CD4-positive, alpha-beta T cell treated with Interleukin-15 for 4 hours (primary cell): ENCODE measurements around the gene EEFSEC.

Experiments used
- DNase-seq: peaks from one replicate; pipeline ENCODE4 v3.0.0-alpha.2; 2020; ENCODE audit warnings: low spot score

EEFSEC gene

DNA sequence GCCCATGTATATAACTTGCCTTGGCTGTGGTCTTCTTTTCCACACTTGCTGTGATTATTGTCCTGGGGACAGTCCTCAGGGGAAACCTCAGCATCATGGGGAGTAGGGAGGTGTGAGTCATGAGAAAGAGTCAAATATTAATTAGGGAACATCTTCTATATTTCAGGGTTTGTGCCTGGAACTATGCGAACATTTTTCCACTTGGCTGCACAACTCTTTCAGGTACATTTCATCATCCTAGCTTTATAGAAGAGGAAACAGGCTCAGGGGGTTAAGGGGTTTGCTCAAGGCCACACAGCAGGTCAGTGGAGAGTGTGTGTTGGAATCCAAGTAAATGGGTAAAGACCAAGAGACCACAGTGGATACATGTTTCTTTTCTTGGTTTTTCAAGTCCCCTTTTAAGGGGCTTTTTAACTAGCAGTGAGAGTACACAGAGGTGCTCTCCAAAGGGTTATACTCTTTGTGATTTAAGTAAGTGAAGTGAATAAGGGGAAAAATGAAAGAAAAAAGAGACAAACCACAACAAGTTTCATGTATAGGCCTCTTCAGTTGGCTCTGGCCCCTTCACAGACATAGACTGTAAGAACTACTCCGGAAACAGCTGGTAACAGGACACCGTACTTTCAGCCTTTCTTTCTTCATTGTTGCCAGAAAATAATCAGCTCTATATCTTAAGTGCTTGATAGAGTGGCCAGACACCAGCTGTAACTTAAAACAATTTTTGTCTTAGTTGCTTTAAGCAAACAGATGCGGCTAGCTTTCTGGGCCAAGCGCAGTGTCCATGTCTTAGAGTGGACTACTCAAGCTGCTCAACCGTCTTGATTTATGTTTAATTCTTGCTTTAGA lies 64.6 kb downstream of the EEFSEC start:
- no peak for DNase-seq

DNA sequence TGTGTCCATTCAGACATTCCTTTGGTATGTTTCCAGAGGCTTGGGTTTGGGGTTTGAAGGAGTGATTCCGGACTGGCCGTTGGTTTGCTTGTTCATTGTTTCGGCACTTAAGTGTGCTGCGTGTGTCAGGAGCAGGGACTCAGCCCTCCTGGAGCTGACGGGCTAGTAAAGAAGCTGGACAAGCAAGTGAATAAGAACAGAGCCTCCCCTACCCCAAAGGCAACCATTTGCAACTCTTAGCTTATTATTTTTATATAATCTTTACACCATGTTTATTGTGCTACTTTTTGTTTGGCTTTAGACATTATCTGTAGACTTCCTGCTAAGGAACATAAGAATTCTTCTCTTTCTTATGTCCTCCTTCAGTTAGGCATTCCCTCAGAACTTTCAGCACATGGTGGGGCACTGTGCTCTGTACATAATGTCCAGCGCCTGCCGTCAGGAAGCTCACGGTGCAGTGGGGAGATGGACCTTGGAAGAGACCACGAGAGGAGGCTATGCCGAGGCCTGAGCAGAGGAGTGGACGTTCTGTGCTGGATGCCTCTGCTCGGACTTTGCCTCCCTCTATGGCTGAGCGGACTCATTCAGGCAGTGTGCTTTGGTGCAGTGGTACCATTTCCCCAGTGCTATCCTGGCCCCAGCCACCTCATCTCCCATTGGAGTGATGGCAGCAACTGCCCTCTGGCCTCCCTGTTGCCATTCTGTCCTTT lies 65.4 kb downstream of the EEFSEC start:
- no peak for DNase-seq

DNA sequence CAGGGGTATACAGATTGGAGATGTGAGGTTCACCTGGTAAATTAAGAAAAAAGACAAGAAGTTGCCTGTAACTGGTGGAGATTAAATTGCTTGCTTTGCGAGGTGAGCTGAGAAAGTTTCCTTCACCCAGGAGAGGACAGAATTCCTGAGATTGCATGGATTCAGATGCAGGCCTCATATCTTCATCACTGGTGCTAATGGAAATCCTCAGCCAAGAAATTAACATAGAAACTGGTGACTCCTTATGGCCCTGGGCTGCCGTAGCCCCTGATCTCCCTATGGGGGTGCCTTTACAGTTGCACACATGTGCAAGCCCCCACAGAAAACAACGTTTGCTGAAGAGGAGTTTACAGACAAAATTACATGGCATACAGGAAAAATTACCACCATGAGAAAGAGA lies 68.0 kb downstream of the EEFSEC start:
- no peak for DNase-seq

DNA sequence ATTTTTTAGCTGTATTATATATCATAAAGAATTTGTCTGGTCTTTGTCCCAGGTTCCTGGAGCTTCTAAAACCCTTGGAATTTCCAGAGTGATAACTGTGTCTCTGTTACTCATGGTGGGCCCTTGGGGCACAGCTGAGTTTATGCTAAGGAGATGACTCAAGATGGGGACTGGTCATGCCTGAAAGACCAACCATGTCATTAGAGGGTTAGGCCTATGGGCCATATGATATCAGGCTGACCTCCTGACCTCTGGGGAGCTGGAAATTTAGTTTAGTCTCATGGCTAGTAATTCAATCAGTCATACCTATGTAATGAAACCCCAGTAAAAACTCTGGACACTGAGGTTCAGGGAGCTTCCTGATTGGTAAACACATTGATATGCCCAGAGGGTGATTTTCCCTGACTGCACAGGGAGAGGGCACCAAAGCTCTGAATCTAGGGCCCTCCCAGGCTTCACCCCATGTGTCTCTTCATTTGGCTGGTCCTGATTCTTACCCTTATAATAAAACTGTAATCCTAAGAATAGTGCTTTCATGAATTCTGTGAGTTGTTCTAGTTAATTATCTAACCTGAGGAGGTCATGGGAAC lies 69.6 kb downstream of the EEFSEC start:
- no peak for DNase-seq

DNA sequence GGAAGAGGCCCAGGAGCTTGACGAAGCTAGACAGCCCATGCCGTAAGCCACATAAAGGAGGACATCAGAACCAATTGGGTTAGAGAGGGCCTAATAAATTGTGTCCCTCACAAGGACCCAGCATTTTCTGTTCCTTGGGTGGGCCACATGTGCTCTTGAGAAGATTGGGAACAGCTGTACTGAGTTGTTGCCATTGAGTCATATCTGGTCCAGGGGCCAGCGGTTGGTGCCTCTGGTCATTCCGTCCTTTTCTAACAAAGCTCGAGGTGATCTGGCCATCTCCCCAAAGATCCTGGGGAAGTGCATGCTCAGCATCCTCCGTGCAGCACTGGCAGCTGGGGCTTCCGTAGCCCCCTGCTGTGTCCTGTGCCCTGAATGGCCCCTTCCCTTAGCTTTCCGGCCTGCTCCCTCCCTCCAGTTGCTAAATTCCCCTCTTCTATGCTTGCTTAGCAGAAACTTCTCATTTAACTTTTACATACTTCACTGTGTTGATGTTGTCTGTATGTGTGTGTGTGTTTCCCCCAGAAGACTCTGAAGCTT lies 73.0 kb downstream of the EEFSEC start:
- DNase-seq, result no peak

DNA sequence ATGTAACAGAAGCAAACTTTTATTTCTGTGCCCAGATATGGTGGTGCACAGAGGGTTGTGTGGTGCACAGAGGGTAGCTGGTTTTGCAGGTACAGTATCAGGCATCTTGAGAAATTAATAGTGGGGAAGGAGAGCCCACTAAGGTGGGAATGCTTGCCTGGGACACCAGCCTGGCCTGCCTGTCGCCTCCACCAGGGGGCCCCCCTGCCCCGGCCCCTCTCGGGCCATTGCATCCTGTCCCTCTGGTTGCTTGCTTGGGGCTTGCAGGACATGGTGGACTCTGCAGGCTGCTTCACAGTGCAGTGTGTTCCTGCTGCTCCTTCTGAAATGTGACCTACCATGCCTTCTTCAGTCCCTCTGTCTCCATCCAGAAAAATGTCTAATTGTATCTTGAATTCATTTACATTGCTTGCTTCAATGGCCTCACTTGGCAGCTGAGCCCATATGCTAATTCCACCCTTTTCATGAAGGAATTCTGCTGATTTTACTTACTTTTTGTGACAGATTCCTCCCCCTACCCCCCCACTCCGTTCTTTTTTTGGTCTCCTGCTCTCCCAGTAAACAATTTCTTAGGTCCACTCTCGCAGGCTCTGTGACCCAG lies 73.6 kb downstream of the EEFSEC start:
- peak; percentile 17 for DNase-seq

DNA sequence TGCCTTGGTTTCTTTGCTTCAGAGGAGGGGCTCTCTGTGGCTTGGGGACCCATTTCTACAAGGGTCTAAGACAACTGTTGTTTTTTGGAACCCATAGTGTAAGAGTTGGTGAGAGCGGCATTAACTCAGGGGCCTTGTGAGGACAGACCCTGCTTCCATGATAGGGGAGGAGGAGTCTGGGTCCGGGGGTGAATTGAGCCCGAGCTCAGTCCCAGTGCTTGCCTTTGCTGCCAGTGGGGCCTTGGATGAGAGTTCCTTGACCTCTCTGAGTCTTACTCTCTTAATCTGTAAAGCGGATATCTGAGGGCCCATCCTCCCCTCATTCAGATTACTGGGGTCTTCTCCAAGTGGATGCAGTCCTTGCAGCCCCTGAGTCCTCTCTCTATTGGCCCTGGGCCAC lies 74.2 kb downstream of the EEFSEC start:
- DNase-seq, result no peak

DNA sequence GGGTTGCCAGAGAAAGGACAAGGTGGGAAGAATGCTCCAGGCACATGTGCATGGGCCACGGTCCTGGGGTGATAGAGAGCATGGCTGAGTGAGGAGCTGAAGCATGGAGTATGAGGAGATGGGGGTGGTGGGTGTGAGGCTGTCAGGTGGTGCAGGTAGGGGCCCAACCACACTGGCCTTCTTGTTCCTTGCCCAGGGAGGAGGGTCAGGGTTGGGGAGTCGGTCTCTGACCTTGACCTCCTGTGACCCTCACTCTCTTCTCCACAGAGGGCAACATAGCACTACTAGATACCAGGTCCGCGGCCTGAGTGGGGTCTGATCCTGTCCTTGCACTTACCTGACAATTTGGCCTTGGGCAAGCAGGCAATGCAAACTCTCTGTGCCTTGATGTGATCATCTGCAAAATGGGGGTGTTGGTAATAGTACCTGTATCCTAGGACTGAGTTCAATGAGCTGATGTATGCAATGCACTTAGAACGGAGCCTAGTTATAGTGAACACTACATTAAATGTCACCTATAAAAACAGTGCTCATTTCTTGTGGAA lies 75.2 kb downstream of the EEFSEC start:
- no peak for DNase-seq

DNA sequence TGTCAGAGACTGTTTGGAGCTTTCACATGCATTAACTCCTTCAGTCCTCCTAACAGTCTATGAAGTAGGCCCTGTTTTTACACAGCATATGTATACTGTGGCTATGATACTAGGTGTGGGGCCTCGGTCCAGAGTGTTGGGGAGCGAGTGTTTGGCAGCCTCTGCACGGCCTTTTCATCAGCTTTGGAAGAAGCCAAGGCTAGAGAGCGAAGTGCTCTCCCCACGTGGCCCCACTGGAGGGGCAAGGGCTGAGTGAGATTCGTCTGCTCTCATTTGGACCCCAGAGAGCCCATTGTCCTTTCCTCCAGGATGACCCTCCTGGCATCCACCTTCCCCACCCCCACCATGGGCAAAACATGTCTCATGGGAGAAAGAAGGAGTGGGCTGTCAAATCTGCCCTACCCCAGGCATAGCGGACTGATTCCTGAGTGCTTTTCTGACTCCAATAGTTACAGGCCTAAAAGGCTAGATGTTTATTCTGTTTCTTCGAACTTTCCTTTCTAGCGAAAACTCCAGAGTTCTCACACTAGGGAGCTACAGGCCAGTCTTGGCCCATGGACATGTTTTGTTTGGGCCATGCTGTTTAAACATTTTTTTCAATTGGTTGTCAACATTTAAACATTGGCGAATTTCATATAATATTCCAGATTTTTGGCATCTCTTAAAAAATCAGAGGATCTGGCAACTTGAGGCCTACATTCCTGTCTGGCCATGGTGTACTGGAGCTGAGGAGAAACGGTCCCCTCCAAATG lies 76.0 kb downstream of the EEFSEC start:
- no peak for DNase-seq

DNA sequence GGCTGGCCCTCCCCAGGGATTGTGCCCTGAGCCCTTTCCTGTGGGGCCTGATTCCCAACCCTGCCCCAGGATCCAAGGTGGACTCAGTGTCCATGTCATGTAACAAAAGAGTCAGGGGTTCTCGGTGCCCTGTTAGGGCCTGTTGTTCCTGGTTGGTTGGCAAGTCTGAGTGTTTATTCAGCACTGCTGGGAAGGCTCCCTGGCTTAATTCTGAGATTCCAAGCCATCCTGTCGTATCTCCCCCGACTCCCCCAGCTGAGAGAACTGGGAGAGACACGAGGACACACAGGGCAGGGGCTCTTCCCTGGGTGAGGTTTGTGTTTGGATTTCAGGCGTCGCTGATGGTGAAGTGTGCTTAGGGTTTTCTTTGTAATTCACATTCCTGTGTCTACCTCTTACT lies 78.3 kb downstream of the EEFSEC start:
- DNase-seq, result no peak

DNA sequence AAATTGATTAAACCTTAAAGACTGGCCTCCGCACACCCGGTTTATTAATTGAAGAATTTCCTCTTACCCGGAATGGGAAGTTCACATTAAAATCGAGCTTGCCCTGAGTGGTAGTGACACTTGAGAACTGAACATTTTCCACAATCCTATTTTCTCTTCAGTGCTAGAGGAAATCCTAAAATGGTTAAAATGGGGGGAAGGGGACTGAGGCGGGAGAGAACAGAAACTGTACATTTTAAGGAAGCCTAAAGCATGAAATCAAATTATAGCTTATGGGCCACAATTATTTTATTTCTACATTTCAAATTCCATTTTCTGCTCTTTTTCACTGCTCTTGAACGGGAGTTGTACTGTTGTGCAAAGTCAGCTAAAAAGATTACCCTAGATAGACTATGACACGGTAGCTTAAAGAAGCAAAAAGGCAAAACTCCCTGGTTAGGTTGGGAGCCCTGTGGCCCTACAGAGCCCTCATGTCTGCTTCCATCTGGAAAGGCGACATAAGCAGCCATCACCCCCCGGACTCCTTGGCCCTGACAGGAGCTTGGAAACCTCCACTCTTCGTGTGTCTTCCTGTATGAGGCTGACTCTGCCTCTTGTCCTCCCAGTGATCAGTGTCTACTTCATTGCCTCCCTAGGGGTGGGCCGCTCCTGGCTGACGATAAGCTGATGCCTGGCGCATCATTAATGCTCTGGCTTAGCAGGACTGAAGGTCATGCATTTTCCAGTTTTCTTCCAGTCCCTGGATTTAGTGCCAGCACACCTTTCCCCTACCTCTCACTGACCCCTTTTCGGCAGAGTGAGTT lies 79.3 kb downstream of the EEFSEC start:
- no peak for DNase-seq

DNA sequence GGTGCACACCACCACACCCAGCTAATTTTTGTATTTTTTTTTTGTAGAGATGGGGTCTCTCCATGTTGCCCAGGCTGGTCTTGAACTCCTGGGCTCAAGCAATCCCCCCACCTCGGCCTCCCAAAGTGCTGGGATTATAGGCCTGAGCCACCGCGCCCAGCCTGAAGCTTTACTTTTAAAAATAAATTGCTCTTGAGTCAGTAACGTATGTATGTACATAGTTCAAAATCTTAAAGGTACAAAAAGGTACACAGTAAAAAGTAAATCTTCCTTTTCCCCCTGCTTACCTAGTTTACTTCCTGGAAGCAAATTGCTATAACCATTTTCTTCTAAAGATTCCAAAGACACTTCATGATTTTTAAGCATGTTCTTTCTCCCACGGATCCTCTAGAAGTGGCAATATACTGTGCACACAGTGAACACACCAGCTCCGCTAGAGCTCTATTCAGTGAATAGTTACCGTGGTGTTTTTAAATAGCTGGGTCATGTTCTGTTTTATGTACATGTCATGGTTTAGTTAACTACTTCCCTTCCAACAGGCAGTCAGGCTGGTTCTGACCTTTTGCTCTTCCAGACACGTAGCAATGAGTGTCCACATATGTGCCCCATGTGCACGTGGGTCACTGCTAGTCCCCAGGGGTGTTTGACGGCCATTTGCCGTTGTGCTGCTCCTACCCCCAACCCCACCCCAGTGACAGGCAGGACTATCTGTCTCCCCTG lies 82.1 kb downstream of the EEFSEC start:
- DNase-seq, result no peak

DNA sequence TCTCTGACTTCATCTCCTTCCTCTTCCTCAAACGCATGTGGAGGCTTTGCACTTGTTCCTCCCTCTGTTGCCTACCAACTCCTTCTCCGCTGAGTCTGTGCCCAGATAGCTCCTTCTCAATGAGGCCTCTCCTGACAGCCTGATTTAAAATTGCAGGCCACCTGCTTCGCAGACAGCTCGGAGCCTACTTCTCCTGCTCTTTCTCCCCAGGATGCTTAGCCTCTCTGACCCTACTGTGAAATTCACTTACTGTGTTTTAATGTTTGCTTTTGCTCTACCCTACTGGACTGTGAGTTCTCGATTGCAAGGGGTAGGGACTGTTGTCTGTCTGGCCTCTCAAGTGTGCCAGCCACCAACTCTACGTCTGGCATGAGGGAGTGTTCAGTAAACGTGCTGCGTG lies 83.4 kb downstream of the EEFSEC start:
- no peak for DNase-seq

DNA sequence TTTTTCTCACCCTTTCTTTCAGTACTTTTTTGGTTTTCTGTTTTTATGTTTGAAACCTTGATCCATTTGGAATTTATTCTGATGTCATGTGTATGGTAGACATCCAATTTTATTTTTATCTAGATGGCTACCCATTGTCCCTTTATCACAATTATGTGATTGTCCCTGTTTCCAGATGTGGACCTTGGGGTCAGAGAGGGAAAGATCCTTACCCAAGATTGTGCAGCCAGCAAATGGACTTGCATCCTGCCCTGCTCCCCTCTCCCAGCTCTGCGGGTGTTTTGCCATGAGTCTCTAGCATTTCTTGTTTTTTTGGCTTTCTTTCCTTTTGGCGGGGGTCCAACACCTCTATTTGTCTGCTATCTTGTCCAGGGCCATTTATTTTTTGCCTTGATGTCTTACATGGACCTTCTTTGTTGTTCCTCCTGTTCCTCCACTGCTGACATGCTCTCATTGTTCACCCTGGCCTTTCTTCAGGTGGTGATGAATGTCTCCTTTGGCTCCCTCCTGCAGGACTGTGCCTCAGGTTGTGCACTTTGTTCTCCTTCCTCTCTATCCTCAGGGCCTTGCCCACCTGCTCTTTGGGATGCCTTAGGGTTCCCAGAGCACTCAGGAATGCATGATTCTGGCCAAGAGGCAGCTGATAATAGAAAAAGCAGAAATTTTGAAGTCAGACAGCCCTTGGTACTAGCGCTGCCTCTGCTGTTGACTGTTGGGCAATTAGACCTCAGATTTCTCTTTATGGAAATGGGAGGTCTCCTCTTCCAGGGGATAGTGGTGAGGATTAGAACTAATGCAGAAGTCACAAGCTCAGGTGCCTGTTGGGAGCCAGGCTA lies 84.3 kb downstream of the EEFSEC start:
- no peak for DNase-seq

DNA sequence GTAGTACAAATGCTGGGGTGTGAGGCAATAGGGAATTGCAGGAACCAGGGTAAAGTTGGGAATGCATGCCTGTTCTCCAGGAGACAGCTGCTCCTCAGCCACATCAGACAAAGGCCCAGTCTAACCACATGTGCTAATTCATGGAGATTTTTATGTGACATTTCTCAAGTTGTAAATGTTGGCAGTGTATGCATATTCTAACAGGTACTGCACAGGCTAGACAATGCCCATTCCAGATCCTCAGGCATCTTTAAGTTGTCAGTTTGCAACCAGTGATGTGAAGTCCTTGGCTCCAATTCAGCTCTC lies 84.9 kb downstream of the EEFSEC start:
- no peak for DNase-seq

DNA sequence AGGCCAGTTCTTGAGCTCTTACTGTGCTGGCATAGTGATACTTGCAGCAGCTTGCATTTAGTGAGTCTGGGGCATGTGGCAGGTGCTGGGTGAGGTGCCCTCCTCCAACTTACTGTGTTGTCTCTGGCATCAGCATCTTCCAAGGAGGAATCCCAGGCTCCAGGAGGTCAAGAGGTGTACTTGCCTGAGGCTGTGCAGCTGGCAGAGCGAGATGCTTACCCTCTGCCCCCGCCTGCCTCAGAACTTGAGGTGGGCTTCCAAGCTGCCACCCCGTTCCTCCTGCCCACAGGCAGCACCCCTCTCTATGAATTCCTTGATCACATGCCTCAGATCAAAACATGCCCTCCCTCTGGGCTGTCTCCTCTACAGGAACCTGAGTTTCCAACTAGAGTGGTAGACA lies 86.0 kb downstream of the EEFSEC start:
- no peak for DNase-seq

DNA sequence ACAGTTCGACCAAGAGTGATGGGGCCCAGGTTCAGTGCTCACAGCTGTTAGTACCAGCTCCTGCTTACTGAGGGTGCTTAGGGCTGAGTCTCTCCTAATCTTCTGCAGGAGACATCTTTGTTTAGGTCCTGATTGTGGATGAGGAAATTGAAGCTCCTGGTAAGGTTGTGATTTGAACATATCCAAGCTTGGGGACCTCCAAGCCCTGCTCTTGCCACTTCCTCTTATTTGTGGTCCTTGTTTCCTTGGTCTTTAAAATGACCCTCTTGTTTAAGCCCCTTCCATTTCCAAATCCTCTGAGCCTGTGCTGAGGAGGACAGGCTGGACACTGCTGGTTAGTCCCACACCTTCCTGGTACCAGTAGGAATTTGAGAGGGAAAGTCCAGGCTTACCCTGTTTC lies 87.0 kb downstream of the EEFSEC start:
- DNase-seq, result no peak

DNA sequence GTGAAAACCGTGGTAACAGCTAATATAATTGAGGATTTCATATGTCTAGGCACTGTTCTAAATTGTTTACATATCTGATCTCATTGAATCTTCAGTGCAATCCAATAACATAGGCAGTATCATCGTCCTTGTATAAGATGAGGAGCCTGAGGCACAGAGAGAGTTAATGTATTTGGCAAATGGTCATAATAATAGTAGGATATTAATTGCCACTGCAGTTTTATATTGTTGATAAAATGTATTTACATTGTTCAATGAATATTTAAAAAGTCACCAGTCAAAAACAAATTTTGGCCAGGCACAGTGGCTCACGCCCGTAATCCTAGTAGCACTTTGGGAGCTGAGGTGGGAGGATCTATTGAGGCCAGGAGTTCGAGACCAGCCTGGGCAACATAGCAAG lies 88.5 kb downstream of the EEFSEC start:
- no peak for DNase-seq
